Sciatic nerve (tissue), 2 donors: ENCODE results near the gene TNFRSF21. TPM values are rescaled to one million over a fixed set of nuclear protein-coding genes. Genes with fewer than 3 reads are reported as not detected.
"Not testable (repeated sequence)": the region's sequence is repeated elsewhere in the genome, so short reads cannot be mapped to it uniquely, and the experiment has no call there.

Experiments used
- ATAC-seq: fragments of 200-7000 bp; cut with Tn5 transposase; one replicate; pipeline ENCODE4 v1.9.1; 2020; ENCODE audit warnings: mild to moderate bottlenecking, moderate library complexity
- DNase-seq: peaks from one replicate; pipeline ENCODE4 v3.0.0-alpha.2; 2020; ENCODE audit warnings: low spot score
- intact Hi-C: fragments of 100-400 bp; cut with DNase I; formaldehyde crosslinking; loops from one replicate; pipeline ENCODE4 v1.14.2; 2022
- total RNA-seq: library from RNA; stranded (reverse); fragmentation: NEBNext Ultra II Directional; extraction: Animal tissue kit (Norgen Biotek cat#: 25700); gene quantifications from one replicate; pipeline ENCODE4 v1.2.1, GENCODE V29; 2021
- donor health status: DM: no; HTN: no; CAD: no.
- donor health status: DM: no; HTN: no; CAD: no.

The TNFRSF21 gene
- total RNA-seq, 1 donor from 2014 or later: 6.3 TPM

DNA sequence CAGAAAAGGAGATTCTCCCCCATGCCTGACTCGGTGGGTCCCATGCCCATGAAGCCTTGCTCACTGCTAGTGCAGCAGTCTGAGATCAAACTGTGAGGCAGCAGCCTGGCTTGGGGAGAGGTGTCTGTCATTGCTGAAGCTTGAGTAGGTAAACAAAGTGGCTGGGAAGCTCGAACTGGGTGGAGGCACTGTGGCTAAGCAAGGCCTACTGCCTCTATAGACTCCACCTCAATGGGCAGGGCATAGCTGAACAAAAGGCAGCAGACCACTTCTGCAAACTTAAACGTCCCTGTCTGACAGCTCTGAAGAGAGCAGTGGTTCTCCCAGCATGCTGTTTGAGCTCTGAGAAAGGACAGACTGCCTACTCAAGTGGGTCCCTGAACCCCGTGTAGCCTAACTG lies 18.4 kb upstream of the TNFRSF21 start:
- DNase-seq, ATAC-seq, intact Hi-C loops: not testable (repeated sequence)

DNA sequence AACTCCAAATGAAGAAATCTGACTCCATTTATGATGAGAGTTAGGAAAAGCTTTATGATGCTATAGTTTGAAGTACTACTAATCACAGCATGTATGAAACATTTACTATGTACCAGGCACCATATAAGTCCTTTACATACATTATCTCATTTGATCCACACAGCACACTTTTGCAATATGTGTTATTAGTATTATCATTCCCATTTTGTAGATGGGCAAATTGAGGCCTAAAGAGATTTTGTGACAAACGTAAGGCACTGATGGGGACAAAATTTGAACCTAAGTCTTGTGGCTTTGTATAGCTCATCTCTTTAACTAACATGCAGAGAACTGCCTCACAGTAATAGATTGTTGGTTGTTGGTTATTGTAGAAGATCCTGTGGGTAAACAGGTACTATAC lies 14.2 kb upstream of the TNFRSF21 start:
- ATAC-seq: no peak
- intact Hi-C loops: no loop called here
- DNase-seq: no peak

DNA sequence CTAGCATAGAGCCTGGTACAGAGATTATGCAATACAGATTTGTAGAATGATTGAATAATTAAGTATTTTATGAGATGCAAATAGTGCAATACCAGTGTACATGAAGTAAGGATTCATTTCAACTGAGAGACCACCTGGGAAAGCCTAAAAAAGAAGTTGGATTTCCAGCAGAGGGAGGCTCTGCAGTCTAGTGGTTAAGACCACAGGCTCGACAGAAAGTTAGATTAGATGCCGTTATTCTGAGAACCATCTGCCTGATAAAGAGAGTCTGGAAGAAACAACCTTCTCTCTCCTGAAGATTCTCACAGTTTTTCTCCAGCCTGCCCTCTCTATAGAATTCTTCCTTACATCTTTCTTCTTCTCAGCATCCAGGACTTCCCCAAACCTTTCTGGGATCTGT lies 13.6 kb upstream of the TNFRSF21 start:
- no peak for DNase-seq
- intact Hi-C loops: no loop called here
- no peak for ATAC-seq

DNA sequence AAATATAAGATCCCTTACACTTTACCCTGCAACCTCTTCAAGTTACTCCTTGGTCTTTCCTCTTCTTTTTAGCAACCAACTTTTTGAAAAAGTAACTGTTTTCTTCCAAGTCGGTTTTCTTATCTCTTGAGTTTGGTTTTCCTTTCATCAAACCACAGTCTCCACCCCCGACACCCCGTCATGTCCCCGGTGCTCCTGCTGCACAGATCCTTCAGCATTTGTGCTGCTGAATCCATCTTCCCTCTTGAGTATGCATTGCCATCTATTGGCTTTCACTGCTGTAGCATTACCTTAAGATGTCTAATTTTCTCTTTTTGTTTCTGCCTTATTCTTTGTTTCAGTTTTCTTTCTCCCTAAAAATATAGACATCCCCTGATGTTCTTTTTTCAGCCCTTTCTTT lies 11.9 kb upstream of the TNFRSF21 start:
- no peak for DNase-seq
- ATAC-seq: no peak
- intact Hi-C loops: no loop called here

DNA sequence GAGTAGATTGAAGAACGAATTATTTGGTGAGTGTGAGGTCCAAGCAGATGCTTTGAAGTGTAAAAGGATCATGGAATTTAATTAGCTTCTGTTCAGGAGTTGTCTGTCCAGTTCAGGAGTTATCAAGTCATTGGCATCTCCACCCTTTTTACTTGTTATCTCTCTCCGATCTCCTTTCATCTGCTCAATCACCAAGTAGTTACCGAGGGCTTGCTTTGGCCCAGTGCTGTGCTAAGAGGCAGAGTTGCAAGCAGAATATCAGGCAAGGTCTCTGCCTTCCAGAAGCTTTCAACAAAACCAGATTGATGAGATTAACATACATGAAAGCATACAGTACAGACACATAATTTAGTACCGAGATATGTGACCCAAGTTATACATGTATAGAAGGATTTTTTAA lies 10.2 kb upstream of the TNFRSF21 start:
- intact Hi-C loops: no loop called here
- no peak for DNase-seq
- ATAC-seq: no peak

DNA sequence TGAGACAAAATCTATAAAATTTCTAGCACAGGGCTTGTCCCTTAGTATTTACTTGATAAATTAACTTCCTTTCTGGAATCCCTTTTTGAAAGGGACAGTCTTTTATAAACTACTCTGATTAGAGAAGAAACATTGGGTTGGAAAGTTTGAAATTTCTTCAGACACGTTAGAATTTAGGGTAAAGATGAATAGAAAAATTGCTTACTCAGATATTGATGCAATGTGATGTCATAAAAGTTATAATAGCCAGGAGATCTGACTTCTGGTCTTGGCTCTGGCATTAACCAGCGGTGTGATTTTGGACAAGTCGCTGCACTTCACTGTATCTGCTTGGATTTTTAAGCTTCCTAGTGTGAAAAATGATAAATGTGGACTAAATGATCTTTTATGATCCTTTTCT lies 9.7 kb upstream of the TNFRSF21 start:
- no peak for ATAC-seq
- intact Hi-C loops: no loop called here
- no peak for DNase-seq

DNA sequence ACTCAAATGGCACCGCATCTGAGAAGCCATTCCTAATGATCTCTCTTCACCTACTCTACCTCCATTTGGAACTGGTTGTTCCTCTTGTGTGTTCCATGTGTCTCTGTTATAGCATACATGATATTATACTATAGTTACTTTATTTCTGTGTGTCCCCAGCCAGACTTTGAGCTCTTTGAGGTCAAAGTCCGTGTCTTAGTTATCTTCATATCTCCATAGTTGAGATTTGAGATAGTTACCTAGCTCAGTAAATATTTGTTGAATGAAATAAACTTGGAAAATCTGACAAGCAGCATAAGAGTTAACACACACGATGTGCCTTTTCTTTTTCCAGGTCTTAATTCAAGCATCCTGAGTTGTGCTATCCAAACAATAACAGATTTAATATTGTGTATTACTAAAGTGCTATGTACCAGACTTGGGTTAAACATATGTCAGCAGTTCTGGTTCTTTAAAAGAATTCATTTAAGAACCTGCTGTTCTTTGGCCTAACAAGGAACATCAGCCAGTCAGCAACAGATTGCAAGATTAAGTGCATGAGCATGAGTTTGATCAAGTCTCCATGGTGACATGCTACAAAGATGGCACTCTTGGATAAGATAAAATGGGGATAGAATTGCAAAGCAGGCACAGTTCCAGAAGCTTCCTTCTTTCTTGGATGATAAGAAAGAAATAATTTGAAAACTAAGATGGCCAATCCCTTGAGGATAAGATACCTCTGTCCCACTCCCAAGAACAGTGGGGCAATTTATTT lies 8.7 kb upstream of the TNFRSF21 start:
- DNase-seq (no peak), ATAC-seq (no peak)
- intact Hi-C loops: no loop called here

DNA sequence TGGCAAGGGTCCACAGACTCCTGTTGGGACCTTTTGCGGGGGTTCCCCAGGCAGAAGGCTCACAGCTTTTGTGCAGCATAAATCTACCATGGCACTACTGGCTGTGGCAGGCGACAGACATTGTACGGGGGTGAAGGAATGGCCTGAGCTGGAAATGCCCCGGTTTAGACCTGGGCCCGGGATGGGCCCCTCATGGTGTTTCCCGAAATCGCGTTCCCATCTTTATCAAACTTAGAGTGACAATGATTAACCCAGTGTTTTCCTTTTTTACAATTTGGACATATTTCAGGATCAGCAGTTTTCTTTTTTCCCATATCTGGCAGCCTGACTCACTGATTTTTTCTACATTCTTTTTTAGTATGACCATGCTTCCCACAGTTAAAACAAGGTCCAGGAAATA lies 5.5 kb upstream of the TNFRSF21 start:
- DNase-seq, ATAC-seq, intact Hi-C loops: not testable (repeated sequence)

DNA sequence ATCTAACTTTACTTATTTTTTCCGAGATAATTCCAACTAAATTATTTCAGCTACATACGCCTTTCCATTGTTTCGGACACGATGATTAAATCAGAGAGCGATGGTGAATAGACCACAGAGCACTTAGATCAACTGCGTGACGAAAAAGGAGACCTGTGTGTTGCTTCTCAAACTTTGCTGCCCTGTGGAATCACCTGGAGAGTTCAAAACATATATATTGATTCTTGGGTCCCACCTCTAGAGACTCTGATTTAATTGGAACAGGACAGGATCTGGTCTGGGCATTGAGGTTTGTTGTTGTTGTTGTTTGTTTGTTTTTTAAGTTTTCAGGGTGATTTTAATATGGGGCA lies 401 bp upstream of the TNFRSF21 start:
- ATAC-seq: no peak
- intact Hi-C loops: no loop called here
- no peak for DNase-seq

DNA sequence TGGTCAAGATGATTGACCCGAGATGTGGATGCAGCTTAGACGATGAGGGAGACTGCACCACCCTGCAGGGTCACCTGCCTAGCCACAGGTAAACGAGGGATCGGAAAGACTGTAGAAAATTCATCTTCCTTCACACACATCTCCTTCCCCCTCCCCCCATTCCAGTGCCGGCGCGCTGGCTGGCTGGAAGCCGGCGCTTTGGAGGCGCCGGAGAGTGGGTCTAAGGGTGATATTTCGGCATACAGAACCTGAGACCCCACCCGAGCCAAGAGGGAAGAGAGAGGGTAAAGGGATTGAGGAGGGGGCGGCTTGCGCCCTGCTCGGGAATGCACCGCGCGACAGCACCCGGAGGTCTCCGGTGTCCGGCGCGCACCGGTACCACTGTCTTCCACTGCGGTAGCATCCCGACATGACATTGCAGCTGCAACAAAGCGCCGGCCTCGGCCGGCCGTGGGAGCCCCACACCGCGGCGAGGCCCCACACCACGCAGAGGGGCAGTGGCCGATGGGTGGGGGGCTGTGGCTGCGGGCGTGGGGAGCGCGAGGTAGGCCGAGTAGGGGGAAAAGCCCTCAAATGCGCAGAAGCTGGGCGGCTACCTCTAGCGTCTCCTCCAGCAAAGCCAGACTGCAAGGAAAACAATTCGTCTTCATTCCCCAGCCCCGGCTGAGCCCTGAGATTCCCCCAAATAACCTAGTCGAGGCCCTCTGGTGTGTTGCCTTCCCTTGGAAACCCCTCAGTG lies 984 bp downstream of the TNFRSF21 start:
- intact Hi-C loops: loop anchor here (10.0 kb wide), 2 partner anchors 214 to 464 kb away; no protein-coding TSS in a partner anchor
- ATAC-seq: peak; percentile 55

DNA sequence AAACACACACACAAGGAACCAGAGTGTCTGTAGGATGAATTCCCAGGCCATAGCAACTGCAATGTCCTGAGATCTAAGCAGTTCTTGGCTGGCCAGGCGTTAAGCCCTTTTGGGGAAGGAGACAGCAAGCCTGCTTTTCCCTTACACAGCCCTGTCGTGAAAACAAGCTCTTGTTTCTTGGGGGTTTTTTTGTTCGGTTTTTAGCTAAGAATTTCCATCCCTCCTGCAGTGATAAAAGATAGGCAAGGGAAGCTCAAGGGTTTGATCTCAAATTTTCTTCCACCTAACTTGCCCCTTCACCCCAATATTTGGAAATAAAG lies 1.5 kb downstream of the TNFRSF21 start:
- DNase-seq (no peak), ATAC-seq (no peak)
- intact Hi-C loops: loop anchor here (10.0 kb wide), 2 partner anchors 213 to 463 kb away; no protein-coding TSS in a partner anchor

More for the DNA sequence above, 984 bp downstream of the TNFRSF21 start:
- DNase-seq: no peak

DNA sequence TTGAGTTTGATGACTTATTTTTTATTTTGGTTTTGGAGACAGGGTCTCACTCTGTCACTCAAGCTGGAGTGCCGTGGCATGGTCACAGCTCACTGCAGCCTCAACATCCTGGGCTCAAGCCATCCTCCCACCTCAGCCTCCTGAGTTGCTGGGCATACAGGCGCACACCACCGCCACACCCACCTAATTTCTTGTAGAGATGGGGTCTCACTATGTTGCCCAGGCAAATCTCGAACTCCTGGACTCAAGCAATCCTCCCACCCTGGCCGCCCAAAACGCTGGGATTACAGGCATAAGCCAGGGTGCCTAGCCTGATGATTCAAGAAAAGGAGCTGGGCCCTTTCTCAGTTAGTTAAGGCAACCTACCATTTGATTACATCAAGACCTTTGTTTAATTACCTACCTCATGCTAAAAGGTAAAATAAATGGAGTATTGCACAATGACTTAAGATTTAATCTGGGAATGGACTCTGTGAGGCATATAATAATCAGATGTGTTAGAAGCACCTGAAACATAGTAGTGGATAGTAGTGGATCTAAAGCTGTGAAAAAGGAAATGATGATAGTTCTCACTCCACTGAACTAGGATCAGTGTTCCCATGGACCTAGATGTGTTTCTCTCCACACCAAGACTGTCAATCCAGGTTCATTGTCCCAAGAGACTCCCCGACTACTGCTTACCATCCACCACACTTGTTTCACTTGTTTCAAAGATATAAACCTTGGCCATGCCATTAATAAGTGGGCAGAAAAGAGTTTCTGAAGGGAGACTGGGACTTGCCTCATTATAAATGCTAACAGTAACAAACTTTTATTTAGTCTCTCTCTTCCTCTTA lies 2.1 kb downstream of the TNFRSF21 start:
- intact Hi-C loops: loop anchor here (10.0 kb wide), 2 partner anchors 213 to 463 kb away; no protein-coding TSS in a partner anchor
- ATAC-seq (no peak), DNase-seq (no peak)

DNA sequence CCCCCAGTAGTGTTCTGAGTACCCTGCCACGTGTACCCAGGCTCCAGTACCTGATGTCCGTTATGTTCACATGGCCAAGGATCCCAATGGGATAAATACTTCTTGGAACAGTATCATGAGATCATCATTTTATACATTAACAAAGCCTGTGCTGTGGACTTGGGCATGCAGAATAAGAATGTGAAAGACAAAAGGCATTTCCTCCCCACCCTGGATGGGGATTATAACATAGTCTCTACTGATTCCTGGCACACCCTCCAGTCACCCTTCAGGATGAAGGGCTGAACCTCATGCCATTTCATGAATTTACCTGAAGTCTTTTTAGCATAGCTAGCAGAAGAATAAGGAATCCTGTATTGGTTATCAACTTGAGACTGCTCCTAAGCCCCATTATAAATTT lies 2.8 kb downstream of the TNFRSF21 start:
- ATAC-seq: no peak
- no peak for DNase-seq
- intact Hi-C loops: loop anchor here (10.0 kb wide), 2 partner anchors 212 to 462 kb away; no protein-coding TSS in a partner anchor

DNA sequence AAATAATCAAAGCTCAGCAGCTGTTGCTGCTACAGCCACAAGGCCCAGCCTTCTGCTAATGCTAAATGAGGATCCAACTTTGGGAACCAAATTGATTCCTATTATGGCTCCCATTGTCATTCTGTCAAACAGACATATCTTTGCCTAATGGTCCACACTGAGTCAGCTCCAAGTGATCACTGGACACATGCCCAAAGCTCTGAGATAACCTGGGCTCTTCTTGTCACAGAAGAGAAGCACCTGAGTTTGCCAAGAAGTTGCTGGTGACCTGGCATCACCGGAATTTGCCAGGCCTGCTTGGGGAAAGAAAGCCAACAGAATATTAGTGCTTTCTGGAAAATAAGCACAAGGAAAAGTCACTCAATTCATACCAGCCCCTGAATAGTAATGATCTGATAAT lies 5.8 kb downstream of the TNFRSF21 start:
- intact Hi-C loops: loop anchor here (10.0 kb wide), 2 partner anchors 209 to 459 kb away; no protein-coding TSS in a partner anchor
- ATAC-seq: no peak
- DNase-seq: no peak

DNA sequence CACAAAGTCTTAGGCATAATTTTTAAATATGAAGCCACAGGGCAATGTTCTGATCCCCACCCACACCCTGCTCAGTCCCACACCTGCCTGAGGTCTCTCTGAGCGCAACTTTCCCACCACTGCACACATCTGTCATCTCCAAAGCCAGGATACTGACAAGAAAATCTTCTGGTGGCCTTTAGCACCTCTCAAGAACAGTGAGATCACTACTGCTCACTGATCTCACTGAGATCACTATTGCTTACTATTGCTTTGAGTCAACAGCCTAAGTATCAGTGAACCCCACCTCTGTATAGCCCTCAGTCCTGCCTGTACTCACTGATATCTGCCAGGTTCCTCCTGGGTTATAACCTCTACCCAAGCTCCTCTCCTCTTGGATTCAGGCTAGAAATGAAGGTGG lies 6.4 kb downstream of the TNFRSF21 start:
- DNase-seq (no peak), ATAC-seq (no peak)
- intact Hi-C loops: loop anchor here (10.0 kb wide), 2 partner anchors 209 to 459 kb away; no protein-coding TSS in a partner anchor

DNA sequence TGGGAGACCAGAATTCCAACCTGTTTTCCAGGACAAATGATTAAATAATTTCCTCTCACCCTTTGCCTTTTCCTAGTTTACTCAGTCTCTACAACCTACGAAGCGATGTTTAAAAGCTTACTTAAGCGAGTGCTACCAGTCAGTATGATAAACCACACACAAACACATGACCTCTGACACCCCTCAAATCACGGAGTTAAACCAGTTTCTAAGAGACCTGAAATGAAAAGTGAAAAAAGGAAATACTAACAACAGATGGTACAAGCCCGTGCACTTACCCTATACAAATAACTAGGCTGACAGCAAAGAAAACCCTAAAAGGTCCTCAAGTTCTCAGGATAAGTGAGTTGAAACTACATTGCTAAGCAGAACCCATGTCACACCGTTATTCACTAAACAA lies 7.7 kb downstream of the TNFRSF21 start:
- ATAC-seq (no peak), DNase-seq (no peak)
- intact Hi-C loops: loop anchor here (10.0 kb wide), 2 partner anchors 207 to 457 kb away; no protein-coding TSS in a partner anchor

DNA sequence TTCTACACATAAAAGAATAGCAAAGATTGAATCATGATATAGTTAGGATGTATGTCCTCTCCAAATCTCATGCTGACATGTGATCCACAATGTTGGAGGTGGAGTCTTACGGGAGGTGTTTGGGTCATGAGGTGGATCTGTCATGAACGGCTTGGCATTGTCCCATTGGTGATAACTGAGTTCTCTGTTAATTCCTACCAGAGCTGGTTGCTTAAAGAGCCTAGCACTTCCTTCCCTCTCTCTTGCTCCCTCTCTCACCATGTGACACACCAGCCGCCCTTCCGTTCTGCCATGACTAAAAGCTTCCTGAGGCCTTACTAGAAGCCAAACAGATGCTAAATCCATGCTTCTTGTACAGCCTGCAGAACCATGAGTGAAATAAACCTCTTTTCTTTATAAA lies 8.3 kb downstream of the TNFRSF21 start:
- DNase-seq: no peak
- intact Hi-C loops: loop anchor here (10.0 kb wide), 2 partner anchors 207 to 457 kb away; no protein-coding TSS in a partner anchor
- ATAC-seq: no peak

DNA sequence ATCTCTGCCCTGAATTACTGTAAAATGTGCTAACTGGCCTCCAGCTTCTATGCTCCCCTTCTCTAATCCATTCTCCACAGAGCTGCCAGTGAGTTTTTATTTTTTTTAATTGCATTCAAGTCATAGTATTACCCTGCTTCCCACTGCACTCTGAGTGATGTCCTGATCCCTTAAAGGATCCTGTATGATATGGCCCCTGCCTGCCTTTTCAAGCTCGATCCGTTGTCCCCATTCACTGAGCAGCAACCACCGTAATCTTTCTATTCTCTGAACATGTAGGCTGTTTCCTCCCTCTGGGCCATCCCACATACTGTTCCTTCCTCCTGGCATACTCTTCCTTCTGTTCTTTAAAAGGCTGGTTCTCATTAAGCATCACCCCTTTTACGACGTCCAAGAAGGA lies 9.3 kb downstream of the TNFRSF21 start:
- ATAC-seq (no peak), DNase-seq (no peak)
- intact Hi-C loops: loop anchor here (10.0 kb wide), 2 partner anchors 206 to 456 kb away; no protein-coding TSS in a partner anchor

DNA sequence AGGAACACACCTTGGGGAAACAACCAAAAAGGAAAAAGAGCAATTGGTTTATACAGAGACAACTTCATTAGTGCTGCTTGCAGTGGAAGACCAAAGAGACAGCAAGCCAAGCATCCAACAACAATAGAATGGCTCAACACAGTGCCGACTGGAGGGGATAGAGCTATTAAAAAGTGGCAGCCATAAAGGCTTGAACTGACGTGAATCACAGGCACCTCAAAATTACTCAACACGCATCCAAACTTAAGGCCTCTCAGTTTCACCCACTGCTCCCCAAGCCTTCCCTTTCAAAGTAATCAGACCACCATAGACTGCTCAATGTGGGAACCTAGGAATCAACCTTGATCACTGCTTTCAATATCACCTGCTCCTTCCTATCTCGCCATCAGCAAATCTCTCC lies 9.7 kb downstream of the TNFRSF21 start:
- ATAC-seq (no peak), DNase-seq (no peak)
- intact Hi-C loops: loop anchor here (10.0 kb wide), 2 partner anchors 205 to 455 kb away; no protein-coding TSS in a partner anchor
